OCI-LY1 (cell line): ENCODE results near the gene NAT14.

Experiments
- H2AFZ ChIP-seq: fragments of 200-600 bp; sonication (generic), shearing (Covaris generic); 2 replicates; pipeline ENCODE4 v1.6.0; 2014; ENCODE audit warnings: antibody characterized with exemption, mild to moderate bottlenecking, low read length
- H3F3A ChIP-seq: fragments of 200-600 bp; sonication (generic), shearing (Covaris generic); 2 replicates; pipeline ENCODE4 v1.6.0; 2014; ENCODE audit warnings: mild to moderate bottlenecking, antibody characterized with exemption, low read length, moderate library complexity; ENCODE audit not compliant: insufficient read depth
- H3K27ac ChIP-seq: fragments of 200-600 bp; sonication (generic); 2 replicates; pipeline ENCODE4 v1.5.1; 2014; ENCODE audit warnings: low read length, mixed run types, mild to moderate bottlenecking, low read depth; ENCODE audit not compliant: poor library complexity, severe bottlenecking
- H3K27me3 ChIP-seq: fragments of 200-600 bp; sonication (generic); 2 replicates; pipeline ENCODE4 v1.6.0; 2014; ENCODE audit warnings: antibody characterized with exemption, mild to moderate bottlenecking, low read length, moderate library complexity; ENCODE audit not compliant: insufficient read depth
- H3K36me3 ChIP-seq: fragments of 200-600 bp; sonication (generic); 2 replicates; pipeline ENCODE4 v1.6.1; 2014; ENCODE audit warnings: mild to moderate bottlenecking, antibody characterized with exemption, low read length, moderate library complexity, mixed read lengths; ENCODE audit not compliant: insufficient read depth
- H3K4me1 ChIP-seq: fragments of 200-600 bp; sonication (generic); 2 replicates; pipeline ENCODE4 v1.5.1; 2014; ENCODE audit warnings: mild to moderate bottlenecking, low read length, moderate library complexity; ENCODE audit not compliant: insufficient read depth, severe bottlenecking
- H3K4me2 ChIP-seq: fragments of 200-600 bp; sonication (generic), shearing (Covaris generic); 2 replicates; pipeline ENCODE4 v1.6.1; 2014; ENCODE audit warnings: low read length
- H3K4me3 ChIP-seq: fragments of 200-600 bp; sonication (generic); 2 replicates; pipeline ENCODE4 v1.5.1; 2014; ENCODE audit warnings: low read length, low read depth, mild to moderate bottlenecking, mixed read lengths; ENCODE audit not compliant: poor library complexity, severe bottlenecking
- H3K79me2 ChIP-seq: fragments of 200-600 bp; shearing (Covaris generic); 2 replicates; pipeline ENCODE4 v1.6.1; 2016; ENCODE audit warnings: mixed run types, low read length, mixed read lengths; ENCODE audit not compliant: insufficient read depth
- H3K9ac ChIP-seq: fragments of 200-600 bp; sonication (generic), shearing (Covaris generic); 2 replicates; pipeline ENCODE4 v1.6.1; 2014; ENCODE audit warnings: mild to moderate bottlenecking, low read length, mixed read lengths
- H3K9me2 ChIP-seq: fragments of 200-600 bp; sonication (generic), shearing (Covaris generic); 2 replicates; pipeline ENCODE4 v1.6.1; 2014; ENCODE audit warnings: low read depth, mild to moderate bottlenecking, low read length, mixed read lengths
- H3K9me3 ChIP-seq: fragments of 200-600 bp; shearing (Covaris generic); 2 replicates; pipeline ENCODE4 v1.6.1; 2014; ENCODE audit warnings: low read length, mixed read lengths
- H4K20me1 ChIP-seq: fragments of 200-600 bp; sonication (generic), shearing (Covaris generic); 2 replicates; pipeline ENCODE4 v1.6.0; 2016; ENCODE audit warnings: mild to moderate bottlenecking, low read length; ENCODE audit not compliant: insufficient read depth
- CTCF ChIP-seq: fragments of 200-600 bp; sonication (generic), shearing (Covaris generic); IDR thresholded peaks from 2 replicates; pipeline ENCODE4 v1.5.1; 2017; ENCODE audit warnings: mild to moderate bottlenecking, antibody characterized with exemption, low read length, moderate library complexity, mixed read lengths
- EZH2 ChIP-seq: fragments of 200-600 bp; sonication (generic), shearing (Covaris generic); IDR thresholded peaks from 2 replicates; pipeline ENCODE4 v1.8.0; 2017; ENCODE audit warnings: borderline replicate concordance, mixed run types, mild to moderate bottlenecking, antibody characterized with exemption, low read length, moderate library complexity, mixed read lengths

Gene NAT14

GRCh38 chr19:55461974-55462626 lies 22.9 kb upstream of the NAT14 start:
- Histone ChIP-seq H3F3A (no peaks in the 10 kb centered on the region), H3K9ac (peak overlapping the region; percentile 61), H4K20me1 (no peaks in the 10 kb centered on the region), H3K4me3 (peak overlapping the region; percentile 88), H3K9me3 (no peaks in the 10 kb centered on the region), H2AFZ (no peak overlapping the region), H3K4me1 (peaks cover 20% of the 10 kb centered on the region), H3K9me2 (no peaks in the 10 kb centered on the region), H3K27ac (no peak overlapping the region), H3K4me2 (peak overlapping the region; percentile 78), H3K36me3 (no peaks in the 10 kb centered on the region), H3K27me3 (no peaks in the 10 kb centered on the region), H3K79me2 (no peaks in the 10 kb centered on the region)
- TF ChIP-seq CTCF (no peak), EZH2 (no peak)

- no peak overlapping the region for H3K4me2 ChIP-seq
- H4K20me1 ChIP-seq: no peaks in the 10 kb centered on the region
- no peaks in the 10 kb centered on the region for H3K9me3 ChIP-seq
- H3K27me3 ChIP-seq: no peaks in the 10 kb centered on the region
- no peaks in the 10 kb centered on the region for H3F3A ChIP-seq
- TF ChIP-seq EZH2 (no peak), CTCF (no peak)
- H3K9ac ChIP-seq: no peak overlapping the region
- peaks cover 20% of the 10 kb centered on the region for H3K4me1 ChIP-seq
- no peak overlapping the region for H3K27ac ChIP-seq
- H3K36me3 ChIP-seq: no peaks in the 10 kb centered on the region
- H3K9me2 ChIP-seq: no peaks in the 10 kb centered on the region
- no peak overlapping the region for H3K4me3 ChIP-seq
- H2AFZ ChIP-seq: no peak overlapping the region
- H3K79me2 ChIP-seq: no peaks in the 10 kb centered on the region
Observed at GRCh38 chr19:55462722-55463121, 22.3 kb upstream of the NAT14 start.

- Histone ChIP-seq H3F3A (no peaks in the 10 kb centered on the region), H3K9ac (no peak overlapping the region), H3K9me3 (no peaks in the 10 kb centered on the region), H3K4me2 (no peak overlapping the region), H3K27me3 (no peaks in the 10 kb centered on the region), H2AFZ (no peak overlapping the region), H3K4me3 (no peak overlapping the region), H4K20me1 (no peaks in the 10 kb centered on the region), H3K4me1 (peaks cover 20% of the 10 kb centered on the region), H3K36me3 (no peaks in the 10 kb centered on the region), H3K27ac (no peak overlapping the region), H3K9me2 (no peaks in the 10 kb centered on the region), H3K79me2 (no peaks in the 10 kb centered on the region)
- no peak for TF ChIP-seq EZH2
- no peak for TF ChIP-seq CTCF
Observed at GRCh38 chr19:55463583-55464031, 21.4 kb upstream of the NAT14 start.
